HepG2 (cell line): ENCODE data around the gene ZNF248.

Experiments used
- CTCF ChIP-seq: sonication (generic); formaldehyde crosslinking; IDR thresholded peaks from 2 replicates; pipeline ENCODE4 v1.5.0; 2020; ENCODE audit warnings: mild to moderate bottlenecking, missing genetic modification reagents, moderate library complexity
- DPF2 ChIP-seq: sonication (generic); formaldehyde crosslinking; IDR thresholded peaks from 2 replicates; pipeline ENCODE4 v1.4.0; 2020; ENCODE audit warnings: mild to moderate bottlenecking, low read depth, missing genetic modification reagents, borderline replicate concordance
- E2F1 ChIP-seq: sonication (generic); formaldehyde crosslinking; IDR thresholded peaks from 2 replicates; pipeline ENCODE4 v1.5.0; 2020; ENCODE audit warnings: missing genetic modification reagents
- NFRKB ChIP-seq: fragments of 450-650 bp; IDR thresholded peaks from 2 replicates; pipeline ENCODE4 v1.6.1; 2017
- PHF20 ChIP-seq: sonication (generic); formaldehyde crosslinking; IDR thresholded peaks from 2 replicates; pipeline ENCODE4 v1.5.0; 2020; ENCODE audit warnings: mild to moderate bottlenecking, missing genetic modification reagents
- SIN3B ChIP-seq: fragments of 150-350 bp; IDR thresholded peaks from 2 replicates; pipeline ENCODE4 v1.6.1; 2014; ENCODE audit warnings: low read length
- SMAD3 ChIP-seq: sonication (generic); formaldehyde crosslinking; IDR thresholded peaks from 2 replicates; pipeline ENCODE4 v1.4.0; 2020; ENCODE audit warnings: missing genetic modification reagents
- TBL1XR1 ChIP-seq: fragments of 150-350 bp; IDR thresholded peaks from 2 replicates; pipeline ENCODE4 v1.6.1; 2014; ENCODE audit warnings: borderline replicate concordance, low read length; ENCODE audit not compliant: partially characterized antibody
- USF2 ChIP-seq, 2 experiments: sonication (generic) in 1 of 2; formaldehyde crosslinking in 1 of 2; IDR thresholded peaks; 2 replicates each; pipeline versions ENCODE4 v1.5.1 to v1.6.1; 2011 to 2020; ENCODE audit warnings: borderline replicate concordance in 1 of 2, low read depth in 1 of 2, low read length in 1 of 2, mild to moderate bottlenecking in 1 of 2, missing genetic modification reagents in 1 of 2, moderate library complexity in 1 of 2
- ZFX ChIP-seq: sonication (generic); formaldehyde crosslinking; IDR thresholded peaks from 2 replicates; pipeline ENCODE4 v1.4.0; 2020; ENCODE audit warnings: mild to moderate bottlenecking, low read depth, missing genetic modification reagents, moderate library complexity
- ZNF292 ChIP-seq: sonication (generic); formaldehyde crosslinking; IDR thresholded peaks from 2 replicates; pipeline ENCODE4 v1.8.1; 2022; ENCODE audit warnings: mild to moderate bottlenecking, low read depth, missing genetic modification reagents, borderline replicate concordance
- TF ChIP-seq, protein P1 (sequence below): sonication (generic); formaldehyde crosslinking; IDR thresholded peaks from 2 replicates; pipeline ENCODE4 v1.4.0; 2020; ENCODE audit warnings: missing genetic modification reagents
- TF ChIP-seq, protein P2 (sequence below): IDR thresholded peaks from 2 replicates; pipeline ENCODE4 v1.6.1; 2012; ENCODE audit warnings: low read depth, low read length, improper control_type of control experiment

GRCh38 chr10:37896436-37896835 is 39.0 kb upstream of the ZNF248 start:
- no peak for TF ChIP-seq ZFX
- TF ChIP-seq NFRKB, result no peak
- TF ChIP-seq TBL1XR1, result no peak
- no peak for TF ChIP-seq PHF20 (CRISPR knock-in tag)
- TF ChIP-seq ZNF292, result no peak
- TF ChIP-seq, protein P1, sequence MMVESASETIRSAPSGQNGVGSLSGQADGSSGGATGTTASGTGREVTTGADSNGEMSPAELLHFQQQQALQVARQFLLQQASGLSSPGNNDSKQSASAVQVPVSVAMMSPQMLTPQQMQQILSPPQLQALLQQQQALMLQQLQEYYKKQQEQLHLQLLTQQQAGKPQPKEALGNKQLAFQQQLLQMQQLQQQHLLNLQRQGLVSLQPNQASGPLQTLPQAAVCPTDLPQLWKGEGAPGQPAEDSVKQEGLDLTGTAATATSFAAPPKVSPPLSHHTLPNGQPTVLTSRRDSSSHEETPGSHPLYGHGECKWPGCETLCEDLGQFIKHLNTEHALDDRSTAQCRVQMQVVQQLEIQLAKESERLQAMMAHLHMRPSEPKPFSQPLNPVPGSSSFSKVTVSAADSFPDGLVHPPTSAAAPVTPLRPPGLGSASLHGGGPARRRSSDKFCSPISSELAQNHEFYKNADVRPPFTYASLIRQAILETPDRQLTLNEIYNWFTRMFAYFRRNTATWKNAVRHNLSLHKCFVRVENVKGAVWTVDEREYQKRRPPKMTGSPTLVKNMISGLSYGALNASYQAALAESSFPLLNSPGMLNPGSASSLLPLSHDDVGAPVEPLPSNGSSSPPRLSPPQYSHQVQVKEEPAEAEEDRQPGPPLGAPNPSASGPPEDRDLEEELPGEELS, result no peak
- TF ChIP-seq USF2 (IDR thresholded peaks at IDR 0.05; ENCODE audit: low read depth, low read length), result no peak
- no peak for TF ChIP-seq USF2 (CRISPR knock-in tag; IDR thresholded peaks at IDR 0.05; ENCODE audit: borderline replicate concordance)
- no peak for TF ChIP-seq SMAD3 (CRISPR knock-in tag)
- TF ChIP-seq, protein P2, sequence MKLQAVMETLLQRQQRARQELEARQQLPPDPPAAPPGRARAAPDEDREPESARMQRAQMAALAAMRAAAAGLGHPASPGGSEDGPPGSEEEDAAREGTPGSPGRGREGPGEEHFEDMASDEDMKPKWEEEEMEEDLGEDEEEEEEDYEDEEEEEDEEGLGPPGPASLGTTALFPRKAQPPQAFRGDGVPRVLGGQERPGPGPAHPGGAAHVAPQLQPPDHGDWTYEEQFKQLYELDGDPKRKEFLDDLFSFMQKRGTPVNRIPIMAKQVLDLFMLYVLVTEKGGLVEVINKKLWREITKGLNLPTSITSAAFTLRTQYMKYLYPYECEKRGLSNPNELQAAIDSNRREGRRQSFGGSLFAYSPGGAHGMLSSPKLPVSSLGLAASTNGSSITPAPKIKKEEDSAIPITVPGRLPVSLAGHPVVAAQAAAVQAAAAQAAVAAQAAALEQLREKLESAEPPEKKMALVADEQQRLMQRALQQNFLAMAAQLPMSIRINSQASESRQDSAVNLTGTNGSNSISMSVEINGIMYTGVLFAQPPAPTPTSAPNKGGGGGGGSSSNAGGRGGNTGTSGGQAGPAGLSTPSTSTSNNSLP, result no peak
- no peak for TF ChIP-seq CTCF
- TF ChIP-seq DPF2, result no peak
- TF ChIP-seq E2F1 (CRISPR knock-in tag), result no peak
- no peak for TF ChIP-seq SIN3B
